Activated T-cell treated with anti-CD3 and anti-CD28 coated beads for 4 hours (primary cell): ENCODE results near the gene ARHGAP33.
A peak's percentile ranks its signal among the peaks of the same experiment; 100 is the strongest.

Experiments
- DNase-seq: peaks from one replicate; pipeline ENCODE4 v3.0.0-alpha.2; 2020

The ARHGAP33 gene

GRCh38 chr19:35775298-35776101 is at the start of gene ARHGAP33:
Gene ARHGAP33 (plus strand): TSS chr19:35775564. CDS start chr19:35775659, 95 bp downstream.
- peak; percentile 99 for DNase-seq

GRCh38 chr19:35727053-35727955 is 48.1 kb upstream of the ARHGAP33 start:
- no peak for DNase-seq

- no peak for DNase-seq
These were observed 47.2 kb upstream of the ARHGAP33 start for GRCh38 chr19:35727956-35728706.

GRCh38 chr19:35729021-35729420 is 46.3 kb upstream of the ARHGAP33 start:
- DNase-seq, result no peak

GRCh38 chr19:35729763-35730162 is 45.6 kb upstream of the ARHGAP33 start:
- DNase-seq, result no peak

- DNase-seq, result no peak
These were observed 45.0 kb upstream of the ARHGAP33 start for GRCh38 chr19:35730326-35730725.

- DNase-seq, result no peak
These were observed 44.0 kb upstream of the ARHGAP33 start for GRCh38 chr19:35731353-35731752.

- DNase-seq, result no peak
These were observed 43.5 kb upstream of the ARHGAP33 start for GRCh38 chr19:35731779-35732405.

GRCh38 chr19:35732540-35733179 is 42.7 kb upstream of the ARHGAP33 start:
- no peak for DNase-seq

GRCh38 chr19:35733180-35734125 is 41.9 kb upstream of the ARHGAP33 start:
- DNase-seq, result no peak

- no peak for DNase-seq
These were observed 41.1 kb upstream of the ARHGAP33 start for GRCh38 chr19:35734273-35734672.

- DNase-seq, result no peak
These were observed 40.5 kb upstream of the ARHGAP33 start for GRCh38 chr19:35734889-35735288.

GRCh38 chr19:35736913-35737886 is 38.2 kb upstream of the ARHGAP33 start:
- no peak for DNase-seq

GRCh38 chr19:35738021-35738886 is 37.1 kb upstream of the ARHGAP33 start:
- DNase-seq, result no peak

- no peak for DNase-seq
These were observed 36.5 kb upstream of the ARHGAP33 start for GRCh38 chr19:35738887-35739229.

GRCh38 chr19:35739275-35740107 is 35.9 kb upstream of the ARHGAP33 start:
- DNase-seq, result no peak

- no peak for DNase-seq
These were observed 35.3 kb upstream of the ARHGAP33 start for GRCh38 chr19:35740108-35740422.
